Neural progenitor cell (in vitro differentiated cells): ENCODE measurements around the gene FLT4. TPM values are rescaled to one million over a fixed set of nuclear protein-coding genes. Genes with fewer than 3 reads are reported as not detected.
"Not testable (repeated sequence)": the region's sequence is repeated elsewhere in the genome, so short reads cannot be mapped to it uniquely, and the experiment has no call there.

ENCODE experiments used
- DNase-seq: peaks from one replicate; pipeline ENCODE4 v3.0.0-alpha.2; 2016; ENCODE audit warnings: low spot score
- H2AFZ ChIP-seq: fragments of 200-600 bp; sonication (generic); replicated peaks from 2 replicates; pipeline ENCODE4 v1.6.1; 2016; ENCODE audit warnings: antibody characterized with exemption
- H3F3A ChIP-seq: fragments of 200-600 bp; sonication (generic); 2 replicates; pipeline ENCODE4 v1.6.1; 2016; ENCODE audit warnings: antibody characterized with exemption, low read depth
- H3K27ac ChIP-seq: fragments of 200-600 bp; sonication (generic); 2 replicates; pipeline ENCODE4 v1.5.1; 2016; ENCODE audit warnings: mild to moderate bottlenecking
- H3K27me3 ChIP-seq: fragments of 200-600 bp; sonication (generic); 2 replicates; pipeline ENCODE4 v1.6.1; 2016; ENCODE audit warnings: mild to moderate bottlenecking, moderate library complexity
- H3K36me3 ChIP-seq: fragments of 200-600 bp; sonication (generic); 2 replicates; pipeline ENCODE4 v1.5.1; 2016
- H3K4me1 ChIP-seq: fragments of 200-600 bp; sonication (generic); 2 replicates; pipeline ENCODE4 v1.6.1; 2016; ENCODE audit warnings: mixed run types
- H3K4me2 ChIP-seq: fragments of 200-600 bp; sonication (generic); 2 replicates; pipeline ENCODE4 v1.6.1; 2016
- H3K4me3 ChIP-seq: fragments of 200-600 bp; sonication (generic); 2 replicates; pipeline ENCODE4 v1.5.1; 2016
- H3K79me2 ChIP-seq: fragments of 200-600 bp; sonication (generic); 2 replicates; pipeline ENCODE4 v1.6.1; 2016; ENCODE audit warnings: low read depth
- H3K9ac ChIP-seq: fragments of 200-600 bp; sonication (generic); 2 replicates; pipeline ENCODE4 v1.6.1; 2016
- H3K9me3 ChIP-seq: fragments of 200-600 bp; sonication (generic); 2 replicates; pipeline ENCODE4 v1.5.1; 2016; ENCODE audit warnings: low read depth
- H4K20me1 ChIP-seq: fragments of 200-600 bp; sonication (generic); 2 replicates; pipeline ENCODE4 v1.6.1; 2016; ENCODE audit warnings: low read depth
- H3K27ac Mint-ChIP-seq: 3 replicates; pipeline ENCODE4 v1.8.0; 2021; ENCODE audit warnings: mixed read lengths
- H3K27me3 Mint-ChIP-seq: 2 replicates; pipeline ENCODE4 v1.8.0; 2022; ENCODE audit warnings: low read depth, mild to moderate bottlenecking, inconsistent platforms, moderate library complexity, mixed read lengths; ENCODE audit not compliant: insufficient read depth
- H3K36me3 Mint-ChIP-seq: 3 replicates; pipeline ENCODE4 v1.8.0; 2021; ENCODE audit warnings: mixed read lengths
- H3K4me1 Mint-ChIP-seq: 3 replicates; pipeline ENCODE4 v1.8.0; 2021; ENCODE audit warnings: mixed read lengths
- H3K4me3 Mint-ChIP-seq: 3 replicates; pipeline ENCODE4 v1.8.0; 2021; ENCODE audit warnings: mild to moderate bottlenecking, moderate library complexity, mixed read lengths
- H3K9me3 Mint-ChIP-seq: 3 replicates; pipeline ENCODE4 v1.8.0; 2020; ENCODE audit warnings: mixed read lengths
- EZH2 ChIP-seq: fragments of 200-600 bp; sonication (generic); IDR thresholded peaks from 2 replicates; pipeline ENCODE4 v1.6.1; 2017; ENCODE audit warnings: antibody characterized with exemption, mild to moderate bottlenecking, moderate library complexity
- EZH2phosphoT487 ChIP-seq: fragments of 200-600 bp; sonication (generic); IDR thresholded peaks from 2 replicates; pipeline ENCODE4 v1.6.1; 2017; ENCODE audit warnings: antibody characterized with exemption
- total RNA-seq: library from RNA; depleted of rRNA; stranded (reverse); fragments of >200 nt; gene quantifications from 2 replicates; pipeline ENCODE4 v1.2.3, GENCODE V29; 2015; ENCODE audit warnings: low replicate concordance
- TF ChIP-seq, protein P1 (sequence below): fragments of 200-600 bp; sonication (generic); IDR thresholded peaks from 2 replicates; pipeline ENCODE4 v1.5.1; 2017; ENCODE audit warnings: antibody characterized with exemption, mild to moderate bottlenecking

Gene FLT4
- total RNA-seq, 1 donor from 2014 or later, result 2.3 TPM

DNA sequence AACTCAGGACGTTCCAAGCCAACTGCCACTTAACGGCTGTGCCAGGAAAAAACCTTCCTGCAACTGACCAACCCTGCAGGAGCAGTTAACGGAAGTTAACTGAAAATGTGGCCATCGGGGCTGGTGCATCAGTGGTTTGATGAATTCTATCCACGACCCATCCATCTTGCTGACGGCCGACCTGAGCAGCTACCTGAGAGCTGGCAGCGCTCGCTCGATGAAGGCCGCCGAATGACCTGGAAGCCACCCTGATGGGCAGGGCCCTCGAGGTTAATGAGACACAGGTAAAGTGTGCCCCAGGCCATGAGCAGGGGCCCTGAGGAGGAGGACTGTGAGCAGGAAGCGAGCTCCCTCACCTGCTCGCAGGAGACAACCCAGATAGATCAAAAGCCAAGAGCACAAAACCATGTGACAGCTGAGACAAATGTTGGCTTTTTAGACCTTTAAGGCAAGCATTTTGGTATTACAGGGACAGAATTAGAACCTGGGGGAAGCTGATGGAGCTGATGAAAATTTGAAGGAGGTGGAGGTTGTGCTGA is 35.3 kb upstream of the FLT4 start:
- Histone ChIP-seq H2AFZ (no peak overlapping the region), H3F3A (no peaks in the 10 kb centered on the region), H3K9me3 (no peaks in the 10 kb centered on the region), H3K4me1 (no peaks in the 10 kb centered on the region), H3K4me2 (no peak overlapping the region), H3K79me2 (no peaks in the 10 kb centered on the region), H3K36me3 (no peaks in the 10 kb centered on the region), H3K9ac (no peak overlapping the region), H4K20me1 (no peaks in the 10 kb centered on the region), H3K27ac (no peak overlapping the region), H3K4me3 (no peak overlapping the region), H3K27me3 (no peaks in the 10 kb centered on the region)
- Mint-ChIP-seq H3K27me3 (peaks cover 2% of the 10 kb centered on the region), H3K36me3 (no peaks in the 10 kb centered on the region), H3K9me3 (peaks cover 14% of the 10 kb centered on the region), H3K4me1 (peaks cover 3% of the 10 kb centered on the region), H3K4me3 (no peak overlapping the region), H3K27ac (no peak overlapping the region)
- DNase-seq, result no peak
- TF ChIP-seq, protein P1, sequence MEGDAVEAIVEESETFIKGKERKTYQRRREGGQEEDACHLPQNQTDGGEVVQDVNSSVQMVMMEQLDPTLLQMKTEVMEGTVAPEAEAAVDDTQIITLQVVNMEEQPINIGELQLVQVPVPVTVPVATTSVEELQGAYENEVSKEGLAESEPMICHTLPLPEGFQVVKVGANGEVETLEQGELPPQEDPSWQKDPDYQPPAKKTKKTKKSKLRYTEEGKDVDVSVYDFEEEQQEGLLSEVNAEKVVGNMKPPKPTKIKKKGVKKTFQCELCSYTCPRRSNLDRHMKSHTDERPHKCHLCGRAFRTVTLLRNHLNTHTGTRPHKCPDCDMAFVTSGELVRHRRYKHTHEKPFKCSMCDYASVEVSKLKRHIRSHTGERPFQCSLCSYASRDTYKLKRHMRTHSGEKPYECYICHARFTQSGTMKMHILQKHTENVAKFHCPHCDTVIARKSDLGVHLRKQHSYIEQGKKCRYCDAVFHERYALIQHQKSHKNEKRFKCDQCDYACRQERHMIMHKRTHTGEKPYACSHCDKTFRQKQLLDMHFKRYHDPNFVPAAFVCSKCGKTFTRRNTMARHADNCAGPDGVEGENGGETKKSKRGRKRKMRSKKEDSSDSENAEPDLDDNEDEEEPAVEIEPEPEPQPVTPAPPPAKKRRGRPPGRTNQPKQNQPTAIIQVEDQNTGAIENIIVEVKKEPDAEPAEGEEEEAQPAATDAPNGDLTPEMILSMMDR, result no peak
- no peak for TF ChIP-seq EZH2phosphoT487
- no peak for TF ChIP-seq EZH2

DNA sequence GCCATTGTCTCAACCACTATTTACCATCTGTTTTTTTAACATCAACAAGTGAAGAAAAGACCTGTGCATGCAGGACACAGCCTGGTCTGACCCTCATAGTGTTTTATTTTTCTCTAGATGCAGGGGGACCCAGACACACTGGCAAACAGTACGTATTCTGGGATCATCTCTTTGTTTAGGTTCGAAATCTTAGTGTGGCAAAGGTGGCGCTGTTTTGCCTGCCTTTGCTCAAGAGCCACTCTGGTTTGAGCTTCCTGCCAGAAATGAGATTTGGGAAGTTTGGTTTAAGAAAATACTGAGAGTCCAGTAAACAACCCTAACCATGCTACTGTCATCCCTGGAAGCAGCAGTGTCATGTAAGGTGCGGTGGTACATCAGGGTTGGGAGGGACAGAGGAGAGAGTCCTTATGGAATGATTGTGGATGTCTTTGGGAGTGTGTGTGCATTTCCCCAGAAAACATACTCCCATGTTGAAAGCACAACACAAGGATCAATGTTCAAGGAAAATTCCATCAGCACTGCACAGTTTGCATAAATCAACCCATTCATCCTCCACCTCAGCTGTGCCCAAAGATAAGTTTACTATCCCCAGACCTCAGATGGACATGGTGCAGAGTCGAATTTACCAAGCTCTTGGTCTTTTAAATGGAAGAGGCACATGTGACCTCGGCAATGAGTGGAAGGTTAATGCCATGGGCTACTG is 34.0 kb upstream of the FLT4 start:
- Mint-ChIP-seq H3K27me3 (peaks cover 6% of the 10 kb centered on the region), H3K4me1 (peaks cover 3% of the 10 kb centered on the region)

DNA sequence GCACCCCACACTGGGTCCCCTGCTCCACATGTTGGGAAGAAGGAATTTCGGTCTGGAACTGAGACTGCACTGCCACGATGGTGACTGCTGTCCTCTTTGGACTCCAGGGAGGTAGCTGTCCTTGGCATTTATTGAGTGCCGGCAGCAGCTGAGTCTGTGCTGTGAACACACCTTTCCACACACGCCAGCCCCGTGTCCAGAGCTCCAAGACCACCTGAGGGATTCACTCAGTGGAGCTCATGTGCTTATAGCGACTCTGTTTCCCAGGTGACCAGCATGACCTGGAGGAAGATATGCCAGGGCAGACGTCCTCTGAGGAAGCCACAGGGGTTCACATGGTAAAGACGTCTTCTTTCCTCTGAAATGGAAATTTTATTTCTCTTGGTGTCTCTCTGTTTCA is 33.2 kb upstream of the FLT4 start:
- Histone ChIP-seq H3K9me3 (no peaks in the 10 kb centered on the region), H2AFZ (peak overlapping the region; percentile 68), H3K79me2 (no peaks in the 10 kb centered on the region), H3K27me3 (no peaks in the 10 kb centered on the region), H3K4me1 (no peaks in the 10 kb centered on the region), H4K20me1 (no peaks in the 10 kb centered on the region), H3K36me3 (no peaks in the 10 kb centered on the region), H3K4me2 (no peak overlapping the region), H3F3A (no peaks in the 10 kb centered on the region), H3K27ac (no peak overlapping the region), H3K9ac (no peak overlapping the region), H3K4me3 (no peak overlapping the region)
- peaks cover 14% of the 10 kb centered on the region for H3K9me3 Mint-ChIP-seq
- H3K27me3 Mint-ChIP-seq, result peaks cover 6% of the 10 kb centered on the region
- H3K27ac Mint-ChIP-seq, result no peak overlapping the region
- peaks cover 3% of the 10 kb centered on the region for H3K4me1 Mint-ChIP-seq
- H3K4me3 Mint-ChIP-seq, result no peak overlapping the region
- TF ChIP-seq EZH2phosphoT487, result no peak
- no peak for TF ChIP-seq EZH2
- TF ChIP-seq, protein P1, result no peak
- no peaks in the 10 kb centered on the region for H3K36me3 Mint-ChIP-seq
- no peak for DNase-seq

More for the DNA sequence above, 34.0 kb upstream of the FLT4 start:
- H3K27me3 ChIP-seq, result no peaks in the 10 kb centered on the region
- no peaks in the 10 kb centered on the region for H3K9me3 ChIP-seq
- H3K79me2 ChIP-seq, result no peaks in the 10 kb centered on the region
- no peaks in the 10 kb centered on the region for H4K20me1 ChIP-seq
- Mint-ChIP-seq H3K4me3 (no peak overlapping the region), H3K9me3 (peaks cover 14% of the 10 kb centered on the region), H3K27ac (no peak overlapping the region), H3K36me3 (no peaks in the 10 kb centered on the region)
- H3K4me1 ChIP-seq, result no peaks in the 10 kb centered on the region
- TF ChIP-seq, protein P1, result peak; percentile 28
- no peak for TF ChIP-seq EZH2
- TF ChIP-seq EZH2phosphoT487, result no peak
- no peak overlapping the region for H3K27ac ChIP-seq
- no peak overlapping the region for H3K4me2 ChIP-seq
- H3K36me3 ChIP-seq, result no peaks in the 10 kb centered on the region
- no peak overlapping the region for H3K9ac ChIP-seq
- no peaks in the 10 kb centered on the region for H3F3A ChIP-seq
- H3K4me3 ChIP-seq, result no peak overlapping the region
- no peak for DNase-seq
- peak overlapping the region; percentile 68 for H2AFZ ChIP-seq

DNA sequence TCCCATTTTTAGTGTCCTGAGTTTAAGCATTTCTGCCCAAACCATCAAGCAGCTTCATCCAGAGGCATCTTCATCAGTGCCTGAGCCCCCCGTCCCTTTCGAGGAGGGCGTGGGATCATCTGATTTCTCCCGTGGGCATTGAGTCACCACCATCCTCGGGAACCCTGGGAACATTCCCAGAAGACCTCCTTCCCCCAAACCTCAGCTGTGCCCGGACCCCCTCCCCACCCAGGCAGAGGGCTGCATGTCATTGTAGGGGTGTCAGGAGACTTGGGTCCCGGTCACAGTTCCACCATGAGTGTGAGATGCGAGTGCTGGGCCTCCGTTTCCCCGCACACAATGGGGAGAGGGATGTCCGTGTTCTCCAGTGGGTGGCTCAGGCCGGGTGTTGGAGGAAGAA is 32.6 kb upstream of the FLT4 start:
- not testable (repeated sequence) for H3K9me3 ChIP-seq, H3K36me3 Mint-ChIP-seq, H3K27ac Mint-ChIP-seq, DNase-seq, H3K4me3 Mint-ChIP-seq, H3K27me3 ChIP-seq, H3F3A ChIP-seq, H3K27ac ChIP-seq, H3K4me3 ChIP-seq, H3K36me3 ChIP-seq, H2AFZ ChIP-seq, H4K20me1 ChIP-seq, H3K4me1 ChIP-seq, H3K4me1 Mint-ChIP-seq, H3K4me2 ChIP-seq, H3K79me2 ChIP-seq, H3K27me3 Mint-ChIP-seq, H3K9ac ChIP-seq
- peaks cover 14% of the 10 kb centered on the region for H3K9me3 Mint-ChIP-seq

DNA sequence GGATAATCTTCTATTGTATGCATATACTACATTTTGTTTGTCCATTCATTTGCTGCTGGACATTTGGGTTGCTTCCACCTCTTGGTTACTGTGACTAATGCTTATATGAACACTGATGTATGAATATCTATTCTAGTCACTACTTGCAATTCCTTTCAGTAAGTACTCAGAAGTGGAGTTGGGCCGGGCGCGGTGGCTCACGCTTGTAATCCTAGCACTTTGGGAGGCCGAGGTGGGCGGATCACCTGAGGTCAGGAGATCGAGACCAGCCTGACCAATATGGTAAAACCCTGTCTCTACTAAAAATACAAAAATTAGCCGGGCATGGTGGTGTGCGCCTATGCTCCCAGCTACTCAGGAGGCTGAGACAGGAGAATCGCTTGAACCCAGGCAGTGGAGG is 28.9 kb upstream of the FLT4 start:
- peaks cover 15% of the 10 kb centered on the region for H3K27me3 Mint-ChIP-seq

More for the DNA sequence above, 28.9 kb upstream of the FLT4 start:
- not testable (repeated sequence) for H3K36me3 ChIP-seq, H3K27ac Mint-ChIP-seq, H3K4me3 ChIP-seq, H3K9me3 ChIP-seq, DNase-seq, H3K27ac ChIP-seq, H3K4me2 ChIP-seq, H3K4me3 Mint-ChIP-seq, H3K79me2 ChIP-seq, H3K9ac ChIP-seq, H2AFZ ChIP-seq, H3K4me1 ChIP-seq, H4K20me1 ChIP-seq, H3K36me3 Mint-ChIP-seq, H3K4me1 Mint-ChIP-seq, H3F3A ChIP-seq
- H3K9me3 Mint-ChIP-seq, result peaks cover 14% of the 10 kb centered on the region
- peaks cover 30% of the 10 kb centered on the region for H3K27me3 ChIP-seq
